HepG2 (cell line): ENCODE measurements around the gene IGF2BP3. TPM values are rescaled to one million over a fixed set of nuclear protein-coding genes. Genes with fewer than 3 reads are reported as not detected.

Experiments
- ATAC-seq: fragments of 200-7000 bp; cut with Tn5 transposase; 3 replicates; pipeline ENCODE4 v1.9.1; 2020; ENCODE audit warnings: mild to moderate bottlenecking, moderate library complexity
- BruUV-seq: library from RNA; stranded (reverse); fragments of 400-500 nt; replicated peaks from 2 replicates; lab custom pipeline; 2021; lab: Mats Ljungman, UMichigan
- CTCF ChIA-PET: fragments of 300-600 bp; formaldehyde crosslinking; extraction: SDS; loops from one replicate; lab custom pipeline; 2021; ENCODE audit warnings: low total read pairs, inconsistent platforms, low intra/inter-chr PET ratio; lab: Yijun Ruan, JAX
- POLR2A ChIA-PET: fragments of 350-600 bp; sonication (Branson Sonifier 250); formaldehyde crosslinking; loops from one replicate; lab custom pipeline; 2020; ENCODE audit warnings: antibody characterized with exemption, inconsistent platforms; lab: Yijun Ruan, JAX
- DNase-seq: peaks from one replicate; pipeline ENCODE4 v3.0.0-alpha.2; 2015; ENCODE audit warnings: low spot score
- FAIRE-seq: peaks from 3 replicates; lab custom pipeline; 2011; peaks lifted over from hg19 to GRCh38; lab: Jason Lieb, UNC
- H2AFZ ChIP-seq: one replicate; pipeline ENCODE4 v1.6.1; 2011; ENCODE audit warnings: low read length, inconsistent platforms
- H3K27ac ChIP-seq: fragments of 300-600 bp; 3 replicates; pipeline ENCODE4 v1.8.0; 2011; ENCODE audit warnings: mixed run types, mild to moderate bottlenecking, mixed read lengths, low read length, inconsistent platforms; ENCODE audit not compliant: insufficient read depth; ENCODE audit errors: extremely low read length
- H3K27me3 ChIP-seq, 2 experiments: fragments of 200-600 bp in 1 of 2; 2 replicates in 1 of 2; 3 replicates in 1 of 2; pipeline versions ENCODE4 v1.6.0 to v1.8.0; 2011; ENCODE audit warnings: low read length in 2 of 2, mild to moderate bottlenecking in 2 of 2, moderate library complexity in 2 of 2, inconsistent platforms in 1 of 2; ENCODE audit not compliant: insufficient read depth in 2 of 2, control insufficient read depth in 1 of 2
- H3K36me3 ChIP-seq, 2 experiments: fragments of 200-600 bp in 1 of 2; replicated peaks in 1 of 2; 2 replicates in 1 of 2; 3 replicates in 1 of 2; pipeline versions ENCODE4 v1.5.1 to v1.8.0; 2011; ENCODE audit warnings: low read length in 2 of 2, inconsistent platforms in 1 of 2; ENCODE audit not compliant: insufficient read depth in 2 of 2, control insufficient read depth in 1 of 2
- H3K4me1 ChIP-seq: 2 replicates; pipeline ENCODE4 v1.5.1; 2012; ENCODE audit warnings: low read length, inconsistent platforms; ENCODE audit not compliant: insufficient read depth
- H3K4me2 ChIP-seq: 2 replicates; pipeline ENCODE4 v1.6.0; 2011; ENCODE audit warnings: low read depth, low read length, inconsistent platforms
- H3K4me3 ChIP-seq, 3 experiments: fragments of 200-600 bp in 1 of 3; sonication (generic), shearing (Covaris generic) in 1 of 3; replicated peaks in 1 of 3; 2 replicates each; pipeline ENCODE4 v1.5.1; 2011 to 2016; ENCODE audit warnings: low read length in 3 of 3, inconsistent platforms in 2 of 3, low read depth in 2 of 3, mild to moderate bottlenecking in 2 of 3, control low read depth in 1 of 3, mixed read lengths in 1 of 3; ENCODE audit not compliant: insufficient read depth in 1 of 3
- H3K79me2 ChIP-seq: one replicate; pipeline ENCODE4 v1.6.1; 2011; ENCODE audit warnings: low read length, inconsistent platforms; ENCODE audit not compliant: insufficient read depth
- H3K9ac ChIP-seq: 2 replicates; pipeline ENCODE4 v1.6.0; 2011; ENCODE audit warnings: mild to moderate bottlenecking, low read depth, low read length, inconsistent platforms; ENCODE audit not compliant: insufficient read depth
- H3K9me3 ChIP-seq: 2 replicates; pipeline ENCODE4 v1.5.1; 2012; ENCODE audit warnings: mild to moderate bottlenecking, low read length
- H4K20me1 ChIP-seq: 2 replicates; pipeline ENCODE4 v1.6.0; 2011; ENCODE audit warnings: inconsistent platforms, mild to moderate bottlenecking, low read length, moderate library complexity; ENCODE audit not compliant: insufficient read depth
- ARID3A ChIP-seq: IDR thresholded peaks from 2 replicates; pipeline ENCODE4 v1.6.1; 2012; ENCODE audit warnings: low read depth, low read length, improper control_type of control experiment
- ARID5B ChIP-seq: IDR thresholded peaks from 2 replicates; pipeline ENCODE4 v1.4.0; 2020; ENCODE audit warnings: mild to moderate bottlenecking, missing genetic modification reagents
- ATF2 ChIP-seq: sonication (generic); formaldehyde crosslinking; IDR thresholded peaks from 2 replicates; pipeline ENCODE4 v1.4.0; 2020; ENCODE audit warnings: missing genetic modification reagents
- CEBPB ChIP-seq: IDR thresholded peaks from 2 replicates; pipeline ENCODE4 v1.6.1; 2011; ENCODE audit warnings: low read depth, low read length, improper control_type of control experiment, borderline replicate concordance
- CEBPG ChIP-seq: IDR thresholded peaks from 2 replicates; pipeline ENCODE4 v1.6.1; 2016
- HOXD1 ChIP-seq: sonication (generic); formaldehyde crosslinking; IDR thresholded peaks from 2 replicates; pipeline ENCODE4 v1.5.0; 2020; ENCODE audit warnings: missing genetic modification reagents
- MAFK ChIP-seq, 2 experiments: IDR thresholded peaks in 1 of 2; conservative IDR thresholded peaks in 1 of 2; 2 replicates each; pipeline ENCODE4 v1.6.1; 2011; ENCODE audit warnings: improper control_type of control experiment in 2 of 2, low read length in 2 of 2
- NR0B2 ChIP-seq: sonication (generic); formaldehyde crosslinking; IDR thresholded peaks from 2 replicates; pipeline ENCODE4 v1.4.0; 2020; ENCODE audit warnings: mild to moderate bottlenecking, missing genetic modification reagents
- PCBP2 ChIP-seq: fragments of 200-400 bp; formaldehyde crosslinking; optimal IDR thresholded peaks from 2 replicates; pipeline ENCODE3; 2018; ENCODE audit warnings: low read length, low read depth; ENCODE audit not compliant: poor library complexity, severe bottlenecking
- RAD51 ChIP-seq: fragments of 450-650 bp; IDR thresholded peaks from 2 replicates; pipeline ENCODE4 v1.6.1; 2016; ENCODE audit warnings: borderline replicate concordance
- SP5 ChIP-seq: IDR thresholded peaks from 2 replicates; pipeline ENCODE4 v1.6.1; 2016; ENCODE audit warnings: low read depth, borderline replicate concordance
- ZMAT3 ChIP-seq: sonication (generic); formaldehyde crosslinking; conservative IDR thresholded peaks from 2 replicates; pipeline ENCODE4 v1.7.0; 2021; ENCODE audit warnings: missing genetic modification reagents
- ZNF275 ChIP-seq: sonication (generic); formaldehyde crosslinking; IDR thresholded peaks from 2 replicates; pipeline ENCODE4 v1.8.0; 2022; ENCODE audit warnings: missing genetic modification reagents, mild to moderate bottlenecking, inconsistent platforms, borderline replicate concordance
- ZNF343 ChIP-seq: sonication (generic); formaldehyde crosslinking; IDR thresholded peaks from 2 replicates; pipeline ENCODE4 v1.4.0; 2020; ENCODE audit warnings: mild to moderate bottlenecking, missing genetic modification reagents
- ZNF724P ChIP-seq: sonication (generic); formaldehyde crosslinking; IDR thresholded peaks from 2 replicates; pipeline ENCODE4 v1.8.0; 2022; ENCODE audit warnings: missing genetic modification reagents, borderline replicate concordance
- ZNF780A ChIP-seq: sonication (generic); formaldehyde crosslinking; IDR thresholded peaks from 2 replicates; pipeline ENCODE4 v1.8.0; 2022; ENCODE audit warnings: mild to moderate bottlenecking, missing genetic modification reagents, moderate library complexity
- in situ Hi-C: cut with HindIII; loops from 2 replicates; pipeline ENCODE4 v1.10.0; 2017; ENCODE audit warnings: low pct_unique_long_range_greater_than_20kb; ENCODE audit not compliant: extremely low pct_ligation_motif_present
- intact Hi-C: fragments of 100-400 bp; cut with micrococcal nuclease; formaldehyde crosslinking; loops from one replicate; pipeline ENCODE4 v1.10.0; 2022; ENCODE audit not compliant: unreplicated experiment
- polyA plus RNA-seq, 8 experiments: library from polyadenylated mRNA; depleted of rRNA in 3 of 8; stranded (reverse) in 7 of 8; unstranded in 1 of 8; fragments of >200 nt; fragmentation: Illumina TruSeq in 4 of 8; extraction: Trizol in 4 of 8; gene quantifications; 2 replicates each; pipeline versions ENCODE4 v1.2.1 to v1.2.3, GENCODE V29; 2011 to 2016; ENCODE audit warnings: low read depth in 4 of 8, missing spikeins in 1 of 8, mixed read lengths in 1 of 8; ENCODE audit not compliant: insufficient read depth in 1 of 8
- total RNA-seq, 5 experiments: library from RNA; depleted of rRNA; stranded (reverse); fragments of >200 nt; fragmentation: Illumina TruSeq; extraction: Trizol; gene quantifications; 2 replicates each; pipeline ENCODE4 v1.2.3, GENCODE V29; 2016; ENCODE audit warnings: low read depth in 1 of 5

Gene IGF2BP3
- total and polyA plus RNA-seq, 2 of the 13 experiments (the other 11 are each of a cell fraction or from before 2014, with no cell fraction given): 37.7 to 39.5 TPM

DNA sequence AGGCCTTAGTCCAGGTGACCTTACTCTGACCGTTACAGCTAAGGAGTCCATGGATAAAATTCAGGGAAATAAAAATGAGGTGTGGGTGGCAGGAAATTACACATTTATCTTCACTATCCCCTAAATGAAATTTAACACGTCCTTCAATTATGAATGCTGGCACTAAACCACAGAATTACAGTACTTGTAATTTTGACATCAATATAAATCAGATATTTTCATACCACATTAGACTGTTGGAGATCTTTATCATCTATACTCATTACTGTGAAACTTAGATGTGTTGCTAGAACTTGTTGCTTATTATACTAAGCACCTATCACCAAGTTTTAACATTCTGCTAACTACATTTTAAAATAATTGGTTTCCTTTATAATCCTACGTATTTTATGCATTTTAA is 51.1 kb downstream of the IGF2BP3 start (continued):
- TF ChIP-seq ATF2 (CRISPR knock-in tag) (no peak), RAD51 (no peak), ZMAT3 (CRISPR knock-in tag) (no peak), ZNF343 (CRISPR knock-in tag) (no peak), CEBPB (no peak), ARID3A (no peak)

DNA sequence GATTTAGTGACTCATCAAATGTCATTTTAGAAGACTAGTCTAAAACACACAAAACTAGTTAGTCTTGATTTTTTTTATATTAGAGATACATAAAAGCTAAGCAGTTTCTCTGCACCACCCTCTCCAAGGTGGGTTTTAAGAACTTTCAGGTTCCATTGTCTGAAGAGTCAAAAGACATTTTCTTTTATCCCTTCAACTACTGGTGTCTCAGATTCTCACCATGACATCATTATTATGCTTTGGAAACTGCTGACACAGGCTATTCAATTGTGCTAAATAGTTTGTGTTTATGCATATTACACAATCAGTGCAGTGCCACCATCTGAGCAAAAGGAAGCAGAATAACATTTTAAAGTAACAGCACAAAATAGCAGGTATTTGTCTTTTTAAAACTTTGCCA is 52.2 kb downstream of the IGF2BP3 start:
- Histone ChIP-seq H2AFZ (no peak overlapping the region), H3K79me2 (peaks cover 53% of the 10 kb centered on the region), H3K9me3 (no peaks in the 10 kb centered on the region), H3K27ac (no peak overlapping the region), H3K4me2 (no peak overlapping the region), H3K4me1 (peaks cover 24% of the 10 kb centered on the region), H4K20me1 (no peaks in the 10 kb centered on the region), H3K9ac (no peak overlapping the region), H3K36me3 (peaks cover 11 to 60% of the 10 kb centered on the region in 2 experiments), H3K4me3 (no peak overlapping the region), H3K27me3 (no peaks in the 10 kb centered on the region)
- in situ Hi-C loops: no loop called here
- DNase-seq (no peak), ATAC-seq (no peak), FAIRE-seq (no peak)
- CTCF ChIA-PET: no interaction called here
- TSS peak; percentile 16 for BruUV-seq
- POLR2A ChIA-PET: no interaction called here
- intact Hi-C loops: no loop called here
- TF ChIP-seq HOXD1 (CRISPR knock-in tag): no peak
- peak; percentile 86 to 95 for TF ChIP-seq MAFK (conservative IDR thresholded peaks at IDR 0.05 in 1 of 2, IDR thresholded peaks at IDR 0.05 in 1 of 2; ENCODE audit: low read length in 2 of 2)
- TF ChIP-seq ZNF780A (CRISPR knock-in tag): no peak
- TF ChIP-seq ARID5B: no peak
- no peak for TF ChIP-seq PCBP2
- no peak for TF ChIP-seq ZNF724P (CRISPR knock-in tag)
- TF ChIP-seq NR0B2 (CRISPR knock-in tag): no peak
- 0 out of 2 replicates have a peak, but pooled peaks have one; percentile 12 for TF ChIP-seq CEBPG
- no peak for TF ChIP-seq SP5
- TF ChIP-seq ZNF275 (CRISPR knock-in tag): no peak
